Upper lobe of right lung (tissue), 1 donor: ENCODE measurements around the gene SIAH2. TPM values are rescaled to one million over a fixed set of nuclear protein-coding genes. Genes with fewer than 3 reads are reported as not detected.

Experiments used
- ATAC-seq: fragments of 200-7000 bp; cut with Tn5 transposase; one replicate; pipeline ENCODE4 v1.9.1; 2020; ENCODE audit warnings: mild to moderate bottlenecking, moderate library complexity
- DNase-seq: peaks from one replicate; pipeline ENCODE4 v3.0.0-alpha.2; 2020
- H3K27ac ChIP-seq: fragments of 200-600 bp; one replicate; pipeline ENCODE4 v1.8.0; 2022
- H3K27me3 ChIP-seq: fragments of 200-600 bp; one replicate; pipeline ENCODE4 v1.8.0; 2022; ENCODE audit warnings: mild to moderate bottlenecking
- H3K36me3 ChIP-seq: fragments of 200-600 bp; one replicate; pipeline ENCODE4 v1.8.0; 2022
- H3K4me1 ChIP-seq: fragments of 200-600 bp; one replicate; pipeline ENCODE4 v1.8.0; 2022
- H3K4me3 ChIP-seq: fragments of 200-600 bp; one replicate; pipeline ENCODE4 v1.8.0; 2022; ENCODE audit warnings: mild to moderate bottlenecking
- H3K9me3 ChIP-seq: fragments of 200-600 bp; one replicate; pipeline ENCODE4 v1.8.0; 2022
- intact Hi-C: fragments of 100-400 bp; cut with DNase I; formaldehyde crosslinking; loops from one replicate; pipeline ENCODE4 v1.11.0; 2022
- total RNA-seq: library from RNA; stranded (reverse); fragmentation: NEBNext Ultra II Directional; extraction: Animal tissue kit (Norgen Biotek cat#: 25700); gene quantifications from one replicate; pipeline ENCODE4 v1.2.1, GENCODE V29; 2021
- TF ChIP-seq, protein P1 (sequence below): fragments of 200-600 bp; IDR thresholded peaks from one replicate; pipeline ENCODE4 v1.8.0; 2022; ENCODE audit warnings: antibody characterized with exemption
- donor health status: DM: no; HTN: yes; CAD: no; lungs with severe emphysema.

SIAH2 gene
- total RNA-seq, 1 donor from 2014 or later, result 16.9 TPM

DNA sequence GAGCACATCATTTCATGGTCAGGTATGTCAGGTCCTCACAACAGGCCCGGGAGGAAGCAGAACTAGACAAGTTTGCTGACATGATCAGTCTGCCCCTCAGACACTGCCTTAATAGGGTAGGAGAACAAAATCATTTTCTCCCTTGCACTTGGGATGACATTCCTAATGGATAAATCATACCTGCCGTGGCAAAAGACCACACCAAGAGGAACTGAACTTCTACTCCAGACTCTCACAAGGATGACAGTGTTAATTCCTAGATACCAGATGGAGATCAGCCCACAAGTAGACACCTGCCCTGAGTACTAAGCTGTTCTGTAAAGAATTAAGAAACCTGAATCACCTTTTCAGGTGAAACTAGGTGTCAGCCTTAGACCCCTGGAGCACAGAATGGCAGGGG, 19.5 kb downstream of the SIAH2 start:
- DNase-seq (no peak), ATAC-seq (no peak)
- TF ChIP-seq, protein P1, sequence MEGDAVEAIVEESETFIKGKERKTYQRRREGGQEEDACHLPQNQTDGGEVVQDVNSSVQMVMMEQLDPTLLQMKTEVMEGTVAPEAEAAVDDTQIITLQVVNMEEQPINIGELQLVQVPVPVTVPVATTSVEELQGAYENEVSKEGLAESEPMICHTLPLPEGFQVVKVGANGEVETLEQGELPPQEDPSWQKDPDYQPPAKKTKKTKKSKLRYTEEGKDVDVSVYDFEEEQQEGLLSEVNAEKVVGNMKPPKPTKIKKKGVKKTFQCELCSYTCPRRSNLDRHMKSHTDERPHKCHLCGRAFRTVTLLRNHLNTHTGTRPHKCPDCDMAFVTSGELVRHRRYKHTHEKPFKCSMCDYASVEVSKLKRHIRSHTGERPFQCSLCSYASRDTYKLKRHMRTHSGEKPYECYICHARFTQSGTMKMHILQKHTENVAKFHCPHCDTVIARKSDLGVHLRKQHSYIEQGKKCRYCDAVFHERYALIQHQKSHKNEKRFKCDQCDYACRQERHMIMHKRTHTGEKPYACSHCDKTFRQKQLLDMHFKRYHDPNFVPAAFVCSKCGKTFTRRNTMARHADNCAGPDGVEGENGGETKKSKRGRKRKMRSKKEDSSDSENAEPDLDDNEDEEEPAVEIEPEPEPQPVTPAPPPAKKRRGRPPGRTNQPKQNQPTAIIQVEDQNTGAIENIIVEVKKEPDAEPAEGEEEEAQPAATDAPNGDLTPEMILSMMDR, result no peak
- Histone ChIP-seq H3K27me3 (no peaks in the 10 kb centered on the region), H3K9me3 (no peaks in the 10 kb centered on the region), H3K27ac (no peak overlapping the region), H3K4me3 (no peak overlapping the region), H3K4me1 (peaks cover 9% of the 10 kb centered on the region), H3K36me3 (peaks cover 10% of the 10 kb centered on the region)
- intact Hi-C loops, result no loop called here

DNA sequence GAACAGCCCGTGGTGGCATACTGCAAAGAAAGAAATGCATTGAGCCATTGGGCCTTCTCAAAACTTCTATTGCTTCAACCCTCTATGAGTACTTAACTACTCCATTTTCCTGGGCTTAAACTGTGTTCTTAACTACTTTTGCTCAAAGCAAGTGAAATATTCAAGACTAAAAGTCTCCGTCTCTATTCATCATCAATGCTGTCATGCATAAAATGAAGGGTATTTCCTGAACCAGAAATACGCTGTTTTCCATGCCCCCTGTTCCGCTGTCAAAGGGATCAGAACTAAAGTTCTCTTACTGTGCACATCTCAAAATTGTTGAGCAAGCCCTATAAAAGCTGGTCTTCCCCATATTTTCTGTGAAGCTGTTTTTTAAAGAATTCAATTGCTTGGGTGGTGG, 20.3 kb downstream of the SIAH2 start:
- DNase-seq, result no peak
- no peak for ATAC-seq
- Histone ChIP-seq H3K27me3 (no peaks in the 10 kb centered on the region), H3K36me3 (peaks cover 10% of the 10 kb centered on the region), H3K27ac (no peak overlapping the region), H3K4me1 (peaks cover 3% of the 10 kb centered on the region), H3K9me3 (no peaks in the 10 kb centered on the region), H3K4me3 (no peak overlapping the region)
- TF ChIP-seq, protein P1, result no peak
- intact Hi-C loops, result no loop called here

DNA sequence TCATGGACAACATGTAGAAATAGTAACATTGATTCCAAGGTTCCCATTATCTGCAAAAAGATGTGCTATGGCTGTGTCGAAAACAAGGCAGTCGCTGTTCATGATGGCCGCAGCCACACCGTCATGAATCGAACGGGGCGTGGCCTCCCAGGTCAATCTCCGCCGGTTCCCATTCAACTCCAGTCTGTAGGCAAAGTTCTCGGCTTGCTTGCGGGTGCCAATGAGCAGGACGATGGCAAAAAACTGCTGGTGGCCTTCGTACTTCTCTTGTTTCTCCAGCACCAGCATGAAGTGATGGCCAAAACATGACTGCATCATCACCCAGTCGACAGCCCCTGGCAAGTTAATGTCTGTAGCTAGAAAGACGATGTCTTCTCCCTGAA, 20.8 kb downstream of the SIAH2 start:
- TF ChIP-seq, protein P1, result no peak
- Histone ChIP-seq H3K27ac (no peak overlapping the region), H3K4me3 (no peak overlapping the region), H3K4me1 (peaks cover 3% of the 10 kb centered on the region), H3K36me3 (peaks cover 10% of the 10 kb centered on the region), H3K9me3 (no peaks in the 10 kb centered on the region), H3K27me3 (no peaks in the 10 kb centered on the region)
- ATAC-seq (no peak), DNase-seq (no peak)
- intact Hi-C loops, result no loop called here

DNA sequence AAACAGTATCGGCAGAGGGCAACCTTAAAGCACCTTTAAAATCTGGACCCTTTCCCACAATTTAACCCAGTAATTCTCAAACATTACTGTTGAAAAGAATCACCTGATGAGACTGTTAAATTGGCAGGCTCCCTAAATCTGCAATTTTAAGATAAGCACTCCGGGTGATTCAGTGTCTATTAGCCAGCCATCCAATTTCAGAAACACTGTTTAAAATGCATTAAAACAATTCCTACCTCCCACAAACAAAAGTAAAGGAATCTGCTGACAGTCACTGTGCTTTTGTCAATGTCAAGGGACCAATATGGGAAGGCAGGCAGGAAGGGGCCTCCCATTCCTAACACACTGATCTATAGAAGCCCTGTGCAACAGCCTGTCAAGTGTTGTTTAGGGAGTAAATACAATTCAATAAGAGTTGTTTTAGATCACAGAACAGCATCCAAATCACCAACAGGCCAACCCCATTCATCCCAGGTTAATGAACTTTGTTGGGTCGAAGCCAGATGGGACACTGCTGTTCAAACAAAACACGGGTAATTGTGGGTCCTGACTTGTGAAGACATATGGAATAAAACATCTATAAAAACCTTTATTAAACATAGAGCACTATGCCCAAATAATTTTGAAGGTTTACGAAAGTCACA, 21.4 kb downstream of the SIAH2 start:
- Histone ChIP-seq H3K9me3 (no peaks in the 10 kb centered on the region), H3K27ac (no peak overlapping the region), H3K4me1 (peaks cover 3% of the 10 kb centered on the region), H3K27me3 (no peaks in the 10 kb centered on the region), H3K36me3 (peaks cover 10% of the 10 kb centered on the region), H3K4me3 (no peak overlapping the region)
- TF ChIP-seq, protein P1, result no peak
- no peak for ATAC-seq
- DNase-seq, result no peak
- intact Hi-C loops, result no loop called here

DNA sequence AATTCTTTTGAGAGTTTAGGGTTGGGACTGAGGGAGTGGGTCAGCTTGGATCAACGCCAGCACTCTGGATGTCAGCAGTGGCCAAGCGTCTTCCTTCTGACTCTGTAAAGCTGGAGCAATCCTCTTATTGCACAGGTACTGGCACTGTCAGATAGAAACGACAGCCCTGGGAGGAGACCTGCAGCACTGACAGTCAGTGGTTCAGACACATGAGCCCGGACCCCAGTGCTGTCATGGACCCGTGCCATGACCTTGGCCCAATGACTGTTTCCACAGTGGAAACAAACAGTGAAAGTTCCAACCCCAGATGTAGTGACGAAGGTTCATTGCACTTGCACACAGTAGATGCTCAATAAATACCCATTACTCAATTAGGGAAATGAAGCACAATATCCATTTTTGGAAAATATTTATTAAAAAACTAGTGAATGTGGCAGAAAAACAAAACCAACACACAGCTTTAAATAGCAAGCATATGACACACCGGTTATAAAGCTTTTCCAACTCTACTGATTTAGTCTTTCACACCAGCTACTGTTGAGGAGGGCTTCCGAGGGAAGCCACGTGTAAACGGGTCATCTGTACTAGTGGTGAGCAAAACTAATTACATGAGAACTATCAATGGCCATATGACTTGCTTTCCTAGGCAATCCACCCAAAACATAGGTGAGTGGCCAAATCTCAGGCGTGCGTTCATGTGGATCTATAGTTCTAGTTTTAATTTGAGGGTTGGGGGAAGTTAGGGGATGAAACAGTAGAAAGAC, 22.1 kb downstream of the SIAH2 start:
- peaks cover 3% of the 10 kb centered on the region for H3K4me1 ChIP-seq
- intact Hi-C loops, result no loop called here
- ATAC-seq, result no peak

More for the DNA sequence above, 22.1 kb downstream of the SIAH2 start:
- no peaks in the 10 kb centered on the region for H3K27me3 ChIP-seq
- no peaks in the 10 kb centered on the region for H3K9me3 ChIP-seq
- H3K27ac ChIP-seq, result no peak overlapping the region
- peaks cover 10% of the 10 kb centered on the region for H3K36me3 ChIP-seq
- no peak overlapping the region for H3K4me3 ChIP-seq
- TF ChIP-seq, protein P1, result no peak
- no peak for DNase-seq
